Measurements from ENCODE around the gene SMYD2.

DNA sequence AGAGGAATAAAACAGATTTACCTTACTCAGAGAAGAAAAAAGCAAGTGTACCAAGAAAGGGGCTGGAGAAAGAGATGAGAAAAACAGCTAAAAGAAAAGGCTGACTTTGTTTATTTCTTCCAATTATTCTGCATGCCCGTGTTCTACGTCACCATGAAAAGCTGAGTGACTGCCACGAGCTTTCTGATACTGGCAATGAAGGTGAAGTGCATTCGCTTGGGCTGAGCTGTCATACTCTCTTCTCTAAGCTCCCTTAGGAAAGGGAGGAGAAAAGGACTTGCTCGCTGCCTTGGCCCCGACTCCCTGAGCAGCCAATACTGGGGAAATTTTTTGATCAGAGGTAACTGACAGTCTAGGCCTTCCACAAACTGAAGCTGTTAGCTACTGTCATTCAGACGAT lies 105.4 kb downstream of the SMYD2 start:
- no peak for TF ChIP-seq POLR2A (IDR thresholded peaks at IDR 0.05)
- TF ChIP-seq, protein P1, sequence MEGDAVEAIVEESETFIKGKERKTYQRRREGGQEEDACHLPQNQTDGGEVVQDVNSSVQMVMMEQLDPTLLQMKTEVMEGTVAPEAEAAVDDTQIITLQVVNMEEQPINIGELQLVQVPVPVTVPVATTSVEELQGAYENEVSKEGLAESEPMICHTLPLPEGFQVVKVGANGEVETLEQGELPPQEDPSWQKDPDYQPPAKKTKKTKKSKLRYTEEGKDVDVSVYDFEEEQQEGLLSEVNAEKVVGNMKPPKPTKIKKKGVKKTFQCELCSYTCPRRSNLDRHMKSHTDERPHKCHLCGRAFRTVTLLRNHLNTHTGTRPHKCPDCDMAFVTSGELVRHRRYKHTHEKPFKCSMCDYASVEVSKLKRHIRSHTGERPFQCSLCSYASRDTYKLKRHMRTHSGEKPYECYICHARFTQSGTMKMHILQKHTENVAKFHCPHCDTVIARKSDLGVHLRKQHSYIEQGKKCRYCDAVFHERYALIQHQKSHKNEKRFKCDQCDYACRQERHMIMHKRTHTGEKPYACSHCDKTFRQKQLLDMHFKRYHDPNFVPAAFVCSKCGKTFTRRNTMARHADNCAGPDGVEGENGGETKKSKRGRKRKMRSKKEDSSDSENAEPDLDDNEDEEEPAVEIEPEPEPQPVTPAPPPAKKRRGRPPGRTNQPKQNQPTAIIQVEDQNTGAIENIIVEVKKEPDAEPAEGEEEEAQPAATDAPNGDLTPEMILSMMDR (IDR thresholded peaks at IDR 0.05) = no peak

Measured in lower leg skin (tissue), 3 donors.